Measurements from ENCODE around the gene GCSAML. TPM values are rescaled to one million over a fixed set of nuclear protein-coding genes. Genes with fewer than 3 reads are reported as not detected.

The GCSAML gene
- total and polyA plus RNA-seq, 9 of the 15 experiments (the other 6 are each of a cell fraction or from before 2014, with no cell fraction given): 0.01 TPM; not detected in 8

- TF ChIP-seq PCBP2 (IDR thresholded peaks at IDR 0.05; ENCODE audit: low read depth, low read length, poor library complexity, severe bottlenecking): no peak
- no peak for TF ChIP-seq SAFB (IDR thresholded peaks at IDR 0.05; ENCODE audit: borderline replicate concordance, low read depth, low read length)
- no peak for TF ChIP-seq E2F4 (CRISPR knock-in tag; IDR thresholded peaks at IDR 0.05; ENCODE audit: low read depth)
- no peak for TF ChIP-seq MEIS2 (IDR thresholded peaks at IDR 0.05; ENCODE audit: partially characterized antibody)
- no peak for TF ChIP-seq TCF7 (IDR thresholded peaks at IDR 0.05; ENCODE audit: borderline replicate concordance)
- no peak for TF ChIP-seq REST (IDR thresholded peaks at IDR 0.05; ENCODE audit: borderline replicate concordance)
- no peak for TF ChIP-seq REST (CRISPR knock-in tag; IDR thresholded peaks at IDR 0.05; ENCODE audit: low read depth)
- no peak for TF ChIP-seq LARP7 (IDR thresholded peaks at IDR 0.05)
- peak in 1 of 2 experiments; percentile 64; a peak in 1 of 4 replicates for TF ChIP-seq UBTF (IDR thresholded peaks at IDR 0.05; ENCODE audit: borderline replicate concordance in 1 of 2, low read depth in 2 of 2, low read length in 2 of 2)
- TF ChIP-seq TOE1 (IDR thresholded peaks at IDR 0.05; ENCODE audit: borderline replicate concordance): no peak
- TF ChIP-seq TOE1 (CRISPR knock-in tag; IDR thresholded peaks at IDR 0.05; ENCODE audit: borderline replicate concordance, low read depth): no peak
- TF ChIP-seq ZNF408 (CRISPR knock-in tag; IDR thresholded peaks at IDR 0.05; ENCODE audit: low read depth): no peak
- no peak for TF ChIP-seq RNF219 (CRISPR knock-in tag; IDR thresholded peaks at IDR 0.05)
- TF ChIP-seq MYNN (IDR thresholded peaks at IDR 0.05): no peak
- no peak for TF ChIP-seq MYNN (CRISPR knock-in tag; IDR thresholded peaks at IDR 0.05)
These were observed 18.1 kb upstream of the GCSAML start (continued) for GRCh38 chr1:247530785-247531184.
